HL-60/S4 (cell line): ENCODE data around the gene CLIP1.
"Not testable (repeated sequence)": the region's sequence is repeated elsewhere in the genome, so short reads cannot be mapped to it uniquely, and the experiment has no call there.

Experiments used
- in situ Hi-C: fragments of 300-500 bp; cut with MboI; formaldehyde crosslinking; loops from 2 replicates; pipeline ENCODE4 v1.14.3; 2022; ENCODE audit warnings: low sequenced_read_pairs

CLIP1 gene

GRCh38 chr12:122421821-122422729 lies at the start of gene CLIP1:
Gene CLIP1, minus strand, starts transcription at chr12:122422669. Its CDS starts 42,217 bp downstream, at chr12:122380452.
- in situ Hi-C loops: no loop called here

- in situ Hi-C loops: no loop called here
Measured at GRCh38 chr12:122471324-122472226, 49.1 kb upstream of the CLIP1 start.

DNA sequence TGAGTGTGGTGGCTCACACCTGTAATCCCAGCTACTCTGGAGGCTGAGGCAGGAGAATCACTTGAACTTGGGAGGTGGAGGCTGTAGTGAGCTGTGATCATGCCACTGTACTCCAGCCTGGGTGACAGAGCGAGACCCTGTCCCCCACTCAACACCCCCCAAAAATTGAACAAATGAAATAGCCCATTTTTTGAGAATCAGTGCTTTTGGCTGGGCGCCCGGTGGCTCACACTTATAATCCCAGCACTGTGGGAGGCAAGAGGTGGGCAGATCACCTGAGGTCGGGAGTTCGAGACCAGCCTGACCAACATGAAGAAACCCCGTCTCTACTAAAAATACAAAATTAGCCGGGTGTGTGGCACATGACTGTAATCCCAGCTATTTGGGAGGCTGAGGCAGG lies 48.1 kb upstream of the CLIP1 start:
- in situ Hi-C loops: not testable (repeated sequence)

- in situ Hi-C loops: not testable (repeated sequence)
Measured at GRCh38 chr12:122469856-122470255, 47.4 kb upstream of the CLIP1 start.

GRCh38 chr12:122467983-122468382 lies 45.5 kb upstream of the CLIP1 start:
- in situ Hi-C loops: no loop called here

GRCh38 chr12:122464317-122465042 lies 42.0 kb upstream of the CLIP1 start:
- in situ Hi-C loops: not testable (repeated sequence)

GRCh38 chr12:122460641-122461040 lies 38.2 kb upstream of the CLIP1 start:
- in situ Hi-C loops: no loop called here

GRCh38 chr12:122460061-122460460 lies 37.6 kb upstream of the CLIP1 start:
- in situ Hi-C loops: no loop called here

GRCh38 chr12:122459211-122459610 lies 36.7 kb upstream of the CLIP1 start:
- in situ Hi-C loops: no loop called here

DNA sequence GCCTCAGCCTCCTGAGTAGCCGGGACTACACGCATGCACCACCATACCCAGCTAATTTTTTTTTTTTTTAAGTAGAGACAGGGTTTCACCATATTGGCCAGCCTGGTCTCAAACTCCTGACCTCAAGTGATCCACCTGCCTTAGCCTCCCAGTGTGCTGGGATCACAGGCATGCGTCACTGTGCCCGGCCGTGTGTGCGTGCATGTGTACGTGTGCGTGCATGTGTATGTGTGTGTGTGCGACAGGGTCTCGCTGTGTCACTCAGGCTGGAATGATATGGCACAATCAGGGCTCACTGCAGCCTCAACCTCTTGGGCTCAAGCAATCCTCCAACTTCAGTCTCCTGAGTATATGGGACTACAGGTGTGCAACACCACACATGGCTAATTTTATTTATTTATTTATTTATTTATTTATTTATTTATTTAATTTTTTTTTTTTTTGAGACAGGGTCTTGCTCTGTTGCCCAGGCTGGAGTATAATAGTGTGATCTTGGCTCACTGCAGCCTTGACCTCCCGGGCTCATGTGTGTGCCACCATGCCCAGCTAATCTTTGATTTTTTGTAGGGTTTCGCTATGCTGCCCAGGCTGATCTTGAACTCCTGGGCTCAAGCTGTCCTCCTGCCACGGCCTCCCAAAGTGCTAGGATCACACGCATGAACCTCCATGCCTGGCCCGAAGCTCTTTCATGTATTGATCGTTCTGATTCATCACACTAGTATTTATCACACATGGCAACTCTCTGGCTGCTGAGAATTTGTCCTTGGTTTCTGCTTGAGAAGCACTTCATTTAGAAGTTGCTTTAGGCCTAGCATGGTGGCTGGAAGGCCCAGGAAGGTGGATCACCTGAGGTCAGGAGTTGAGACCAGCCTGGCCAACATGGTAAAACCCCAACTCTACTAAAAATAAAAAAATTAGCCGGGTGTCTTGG lies 35.9 kb upstream of the CLIP1 start:
- in situ Hi-C loops: no loop called here

- in situ Hi-C loops: no loop called here
Measured at GRCh38 chr12:122457627-122458026, 35.2 kb upstream of the CLIP1 start.

DNA sequence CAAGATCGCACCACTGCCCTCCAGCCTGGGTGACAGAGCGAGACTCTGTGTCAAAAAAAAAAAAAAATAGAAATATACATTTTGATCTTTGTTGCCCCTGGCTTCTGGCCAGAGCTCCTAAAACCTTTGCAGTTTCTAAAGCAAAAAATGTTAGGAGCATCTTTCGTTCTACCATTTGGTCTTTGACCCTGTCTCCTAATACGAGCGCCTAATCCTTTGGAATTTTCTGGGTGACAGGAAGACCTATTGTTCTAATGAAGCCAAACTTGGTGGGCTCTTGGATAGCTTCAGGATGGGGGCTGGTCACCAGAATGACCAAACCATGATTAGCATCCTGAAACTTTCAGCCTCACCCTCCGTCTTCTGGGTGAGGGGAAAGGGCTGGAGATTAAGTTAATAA lies 32.3 kb upstream of the CLIP1 start:
- in situ Hi-C loops: no loop called here

DNA sequence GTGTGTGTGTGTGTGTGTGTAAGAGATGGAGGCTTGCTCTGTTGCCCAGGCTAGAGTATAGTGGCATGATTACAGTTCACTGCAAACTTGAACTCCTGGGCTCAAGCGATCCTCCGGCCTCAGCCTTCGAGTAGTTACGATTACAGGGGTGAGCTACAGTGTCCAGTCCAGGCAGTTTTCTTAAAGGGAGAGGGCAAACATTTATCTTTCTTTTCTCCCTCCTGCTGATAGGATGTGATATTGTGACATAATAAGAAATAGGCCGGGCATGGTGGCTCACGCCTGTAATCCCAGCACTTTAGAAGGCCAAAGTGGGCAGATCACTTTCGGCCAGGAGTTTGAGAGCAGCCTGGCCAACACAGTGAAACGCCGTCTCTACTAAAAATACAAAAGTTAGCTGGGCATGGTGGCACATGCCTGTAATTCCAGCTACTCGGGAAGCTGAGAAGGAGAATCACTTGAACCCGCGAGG lies 31.8 kb upstream of the CLIP1 start:
- in situ Hi-C loops: no loop called here

- in situ Hi-C loops: no loop called here
Measured at GRCh38 chr12:122452701-122453285, 30.3 kb upstream of the CLIP1 start.

GRCh38 chr12:122449317-122449716 lies 26.8 kb upstream of the CLIP1 start:
- in situ Hi-C loops: no loop called here

DNA sequence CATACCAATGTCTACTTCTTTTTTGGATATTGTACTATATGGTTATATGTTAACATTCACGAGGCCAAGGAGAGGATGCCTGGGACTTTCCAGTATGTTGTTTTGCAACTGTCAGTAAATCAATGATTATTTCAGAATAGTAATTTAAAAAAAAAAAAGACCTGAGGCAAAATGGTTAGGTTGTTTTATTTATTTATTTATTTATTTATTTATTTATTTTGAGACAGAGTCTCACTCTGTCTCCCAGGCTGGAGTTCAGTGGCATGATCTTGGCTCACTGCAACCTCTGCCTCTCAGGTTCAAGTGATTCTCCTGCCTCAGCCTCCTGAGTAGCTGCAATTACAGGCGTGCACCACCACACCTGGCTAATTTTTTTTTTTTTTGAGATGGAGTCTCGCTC lies 25.4 kb upstream of the CLIP1 start:
- in situ Hi-C loops: not testable (repeated sequence)

GRCh38 chr12:122446390-122446789 lies 23.9 kb upstream of the CLIP1 start:
- in situ Hi-C loops: not testable (repeated sequence)

GRCh38 chr12:122444071-122444470 lies 21.6 kb upstream of the CLIP1 start:
- in situ Hi-C loops: not testable (repeated sequence)

GRCh38 chr12:122438822-122439221 lies 16.4 kb upstream of the CLIP1 start:
- in situ Hi-C loops: not testable (repeated sequence)
